CD14-positive monocyte (primary cell): ENCODE results near the gene SHROOM3. TPM values are rescaled to one million over a fixed set of nuclear protein-coding genes. Genes with fewer than 3 reads are reported as not detected.

ENCODE experiments used
- DNase-seq, 3 donors: peaks; one replicate each; pipeline ENCODE4 v3.0.0-alpha.2; 2011 to 2022
- H2AFZ ChIP-seq: 2 replicates; pipeline ENCODE4 v1.6.0; 2012; ENCODE audit warnings: mild to moderate bottlenecking, low read depth, low read length, inconsistent platforms; ENCODE audit not compliant: insufficient read depth, poor library complexity, severe bottlenecking
- H3K27ac ChIP-seq, 2 donors: 1 replicate in 1 of 2; 2 replicates in 1 of 2; pipeline ENCODE4 v1.5.1; 2012 to 2013; ENCODE audit warnings: low read length in 2 of 2, control low read depth in 1 of 2, inconsistent platforms in 1 of 2, low read depth in 1 of 2, mild to moderate bottlenecking in 1 of 2
- H3K27me3 ChIP-seq, 2 donors: one replicate each; pipeline versions ENCODE4 v1.6.0 to v1.6.1; 2011 to 2013; ENCODE audit warnings: low read length in 2 of 2; ENCODE audit not compliant: control insufficient read depth in 2 of 2, insufficient read depth in 2 of 2
- H3K36me3 ChIP-seq, 2 donors: replicated peaks in 1 of 2; 1 replicate in 1 of 2; 2 replicates in 1 of 2; pipeline versions ENCODE4 v1.5.1 to v1.6.1; 2012 to 2013; ENCODE audit warnings: low read length in 2 of 2, control low read depth in 1 of 2, inconsistent platforms in 1 of 2, mild to moderate bottlenecking in 1 of 2; ENCODE audit not compliant: insufficient read depth in 2 of 2, control insufficient read depth in 1 of 2
- H3K4me1 ChIP-seq, 2 donors: 1 replicate in 1 of 2; 2 replicates in 1 of 2; pipeline versions ENCODE4 v1.5.1 to v1.6.1; 2012 to 2013; ENCODE audit warnings: low read length in 2 of 2, control low read depth in 1 of 2, inconsistent platforms in 1 of 2, mild to moderate bottlenecking in 1 of 2, moderate library complexity in 1 of 2; ENCODE audit not compliant: insufficient read depth in 2 of 2, control insufficient read depth in 1 of 2
- H3K4me2 ChIP-seq: replicated peaks from 2 replicates; pipeline ENCODE3; 2012; ENCODE audit warnings: low read length, moderate library complexity, mild to moderate bottlenecking; ENCODE audit not compliant: poor library complexity, severe bottlenecking; ENCODE audit errors: extremely low read depth
- H3K4me3 ChIP-seq, 3 experiments: fragments of 200-600 bp in 1 of 3; sonication (generic) in 1 of 3; replicated peaks in 1 of 3; 1 replicate in 2 of 3; 2 replicates in 1 of 3; pipeline ENCODE4 v1.5.1; 2011 to 2013; ENCODE audit warnings: low read length in 3 of 3, mild to moderate bottlenecking in 3 of 3, control low read depth in 2 of 3, low read depth in 2 of 3, inconsistent platforms in 1 of 3, moderate library complexity in 1 of 3
- H3K79me2 ChIP-seq: 2 replicates; pipeline ENCODE4 v1.6.0; 2012; ENCODE audit warnings: mild to moderate bottlenecking, control low read depth, inconsistent platforms, low read length, moderate library complexity; ENCODE audit not compliant: insufficient read depth
- H3K9ac ChIP-seq: 2 replicates; pipeline ENCODE4 v1.6.0; 2017; ENCODE audit warnings: low read length, mild to moderate bottlenecking; ENCODE audit not compliant: insufficient read depth, poor library complexity, severe bottlenecking
- H3K9me3 ChIP-seq, 2 donors: replicated peaks in 1 of 2; 1 replicate in 1 of 2; 2 replicates in 1 of 2; pipeline versions ENCODE4 v1.5.1 to v1.6.1; 2012 to 2013; ENCODE audit warnings: low read length in 2 of 2, control low read depth in 1 of 2; ENCODE audit not compliant: control insufficient read depth in 1 of 2, insufficient read depth in 1 of 2
- H4K20me1 ChIP-seq: 2 replicates; pipeline ENCODE4 v1.6.0; 2012; ENCODE audit warnings: mild to moderate bottlenecking, low read length, control low read depth, moderate library complexity; ENCODE audit not compliant: insufficient read depth
- H3K27ac Mint-ChIP-seq, 7 donors: one replicate each; pipeline ENCODE4 v1.8.0; 2020; ENCODE audit warnings: mild to moderate bottlenecking in 7 of 7, mixed read lengths in 7 of 7, moderate library complexity in 6 of 7, inconsistent platforms in 2 of 7
- H3K27me3 Mint-ChIP-seq, 3 donors: one replicate each; pipeline ENCODE4 v1.8.0; 2021 to 2022; ENCODE audit warnings: low read depth in 3 of 3, mild to moderate bottlenecking in 3 of 3, mixed read lengths in 3 of 3, moderate library complexity in 3 of 3, inconsistent platforms in 1 of 3
- H3K36me3 Mint-ChIP-seq, 2 donors: one replicate each; pipeline ENCODE4 v1.8.0; 2020; ENCODE audit warnings: mixed read lengths in 2 of 2, inconsistent platforms in 1 of 2, mild to moderate bottlenecking in 1 of 2
- H3K4me1 Mint-ChIP-seq: one replicate; pipeline ENCODE4 v1.8.0; 2020; ENCODE audit warnings: mild to moderate bottlenecking, mixed read lengths
- H3K4me3 Mint-ChIP-seq, 2 donors: one replicate each; pipeline ENCODE4 v1.8.0; 2020; ENCODE audit warnings: mild to moderate bottlenecking in 2 of 2, mixed read lengths in 2 of 2, moderate library complexity in 1 of 2
- H3K9me3 Mint-ChIP-seq, 7 donors: one replicate each; pipeline ENCODE4 v1.8.0; 2020 to 2022; ENCODE audit warnings: mixed read lengths in 7 of 7, mild to moderate bottlenecking in 6 of 7, moderate library complexity in 6 of 7, inconsistent platforms in 2 of 7
- CTCF ChIP-seq: fragments of 200-600 bp; IDR thresholded peaks from one replicate; pipeline ENCODE4 v1.8.0; 2022; ENCODE audit warnings: antibody characterized with exemption, mild to moderate bottlenecking
- WGBS: methylation state at CpG from one replicate; pipeline ENCODE4 v1.1.5; 2013; ENCODE audit warnings: missing lambda C conversion rate; ENCODE audit not compliant: insufficient coverage; 5-methylcytosine and 5-hydroxymethylcytosine counted together
- intact Hi-C, 2 donors: fragments of 100-400 bp; cut with micrococcal nuclease; formaldehyde crosslinking; loops; one replicate each; pipeline versions ENCODE4 v1.15.0 to v1.15.1; 2023
- polyA plus RNA-seq, 3 donors: library from polyadenylated mRNA; depleted of rRNA in 1 of 3; unstranded in 2 of 3; stranded (reverse) in 1 of 3; fragments of 300-500 nt in 2 of 3; fragments of >200 nt in 1 of 3; fragmentation: Illumina TruSeq in 2 of 3; gene quantifications; 1 replicate in 2 of 3; 2 replicates in 1 of 3; pipeline ENCODE4 v1.2.3, GENCODE V29; 2012 to 2021

SHROOM3 gene
- polyA plus RNA-seq, 3 donors, result not detected

DNA sequence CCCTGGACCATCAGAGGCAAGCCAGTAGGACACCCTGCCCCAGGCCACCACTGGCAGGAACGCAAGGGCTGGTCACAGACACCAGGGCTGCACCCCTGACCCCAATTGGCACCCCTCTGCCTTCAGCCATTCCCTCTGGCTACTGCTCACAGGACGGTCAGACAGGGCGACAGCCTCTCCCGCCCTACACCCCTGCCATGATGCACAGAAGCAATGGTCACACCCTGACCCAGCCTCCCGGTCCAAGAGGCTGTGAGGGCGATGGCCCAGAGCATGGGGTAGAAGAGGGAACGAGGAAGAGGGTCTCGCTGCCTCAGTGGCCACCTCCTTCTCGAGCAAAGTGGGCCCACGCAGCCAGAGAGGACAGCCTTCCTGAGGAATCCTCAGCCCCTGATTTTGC, 319.4 kb downstream of the SHROOM3 start:
- Mint-ChIP-seq H3K4me1 (no peaks in the 10 kb centered on the region), H3K27ac (no peak overlapping the region), H3K27me3 (peaks cover 6 to 9% (median 7%) of the 10 kb centered on the region in 3 donors), H3K36me3 (no peaks in the 10 kb centered on the region), H3K4me3 (no peak overlapping the region), H3K9me3 (peaks cover 0 to 4% (median 0%) of the 10 kb centered on the region in 7 donors)
- intact Hi-C loops, result no loop called here
- no peak overlapping the region for H3K9ac ChIP-seq
- H3K9me3 ChIP-seq, result no peaks in the 10 kb centered on the region
- H3K79me2 ChIP-seq, result no peaks in the 10 kb centered on the region
- H3K36me3 ChIP-seq, result no peaks in the 10 kb centered on the region
- no peaks in the 10 kb centered on the region for H3K27me3 ChIP-seq
- no peak for DNase-seq
- H3K27ac ChIP-seq, result no peak overlapping the region
- WGBS, result 83% methylated on average over 6 of the region's 10 CpGs
- no peak overlapping the region for H3K4me2 ChIP-seq
- H4K20me1 ChIP-seq, result no peaks in the 10 kb centered on the region
- no peak for TF ChIP-seq CTCF
- H2AFZ ChIP-seq, result no peak overlapping the region
- no peaks in the 10 kb centered on the region for H3K4me1 ChIP-seq
- no peak overlapping the region for H3K4me3 ChIP-seq

DNA sequence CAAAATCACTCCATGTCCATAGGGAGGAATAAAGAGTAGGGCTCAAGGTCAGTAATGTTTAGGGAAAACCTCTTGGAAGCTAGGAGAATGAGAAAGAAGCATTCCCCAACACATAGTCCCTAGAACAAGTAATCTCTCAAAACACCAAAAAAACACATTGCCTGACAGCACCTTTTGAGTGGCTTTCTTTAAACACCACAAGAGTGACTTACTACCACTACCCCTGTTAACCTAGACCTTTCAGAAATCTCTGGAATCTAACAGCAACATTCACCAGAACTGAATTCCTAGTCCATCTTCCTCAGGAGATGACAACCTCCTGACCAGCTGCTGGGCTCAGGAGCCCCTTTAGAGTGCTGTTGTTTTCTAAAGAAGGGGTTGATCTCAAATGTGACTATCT, 320.7 kb downstream of the SHROOM3 start:
- Histone ChIP-seq H3K27me3 (no peaks in the 10 kb centered on the region), H3K27ac (no peak overlapping the region), H3K4me1 (no peaks in the 10 kb centered on the region), H3K4me2 (no peak overlapping the region), H3K79me2 (no peaks in the 10 kb centered on the region), H3K9me3 (no peaks in the 10 kb centered on the region), H3K4me3 (no peak overlapping the region), H4K20me1 (no peaks in the 10 kb centered on the region), H3K36me3 (no peaks in the 10 kb centered on the region), H3K9ac (no peak overlapping the region), H2AFZ (no peak overlapping the region)
- H3K27me3 Mint-ChIP-seq, result peaks cover 5 to 9% (median 7%) of the 10 kb centered on the region in 3 donors
- intact Hi-C loops, result loop anchor here (5.0 kb wide), 2 partner anchors 238 to 243 kb away; no protein-coding TSS in a partner anchor
- H3K27ac Mint-ChIP-seq, result no peak overlapping the region
- no peak for TF ChIP-seq CTCF
- H3K4me1 Mint-ChIP-seq, result no peaks in the 10 kb centered on the region
- H3K9me3 Mint-ChIP-seq, result peaks cover 0 to 4% (median 0%) of the 10 kb centered on the region in 7 donors
- H3K4me3 Mint-ChIP-seq, result no peak overlapping the region
- no peaks in the 10 kb centered on the region for H3K36me3 Mint-ChIP-seq
- no peak for DNase-seq
